Activated T-helper 9 cell treated with anti-CD3 and anti-CD28 coated beads, Interleukin-2, amount 50 U/mL, for 16 hours (primary cell): ENCODE data around the gene TRMT61A.
A peak's percentile ranks its signal among the peaks of the same experiment; 100 is the strongest.

ENCODE experiments used
- DNase-seq: peaks from one replicate; pipeline ENCODE4 v3.0.0-alpha.2; 2020; ENCODE audit warnings: low read depth

The TRMT61A gene

GRCh38 chr14:103548463-103549351 is 19.7 kb downstream of the TRMT61A start:
- no peak for DNase-seq

GRCh38 chr14:103549361-103550311 is 20.6 kb downstream of the TRMT61A start:
- DNase-seq: no peak

- no peak for DNase-seq
Observed at GRCh38 chr14:103550451-103551337, 21.7 kb downstream of the TRMT61A start.

GRCh38 chr14:103551338-103551762 is 22.4 kb downstream of the TRMT61A start:
- DNase-seq: no peak

GRCh38 chr14:103552011-103552845 is 23.2 kb downstream of the TRMT61A start:
- DNase-seq: no peak

GRCh38 chr14:103552846-103553210 is 23.8 kb downstream of the TRMT61A start:
- DNase-seq: no peak

- no peak for DNase-seq
Observed at GRCh38 chr14:103555559-103556337, 26.8 kb downstream of the TRMT61A start.

GRCh38 chr14:103556946-103557758 is 28.2 kb downstream of the TRMT61A start:
- DNase-seq: no peak

GRCh38 chr14:103558071-103558882 is 29.3 kb downstream of the TRMT61A start:
- no peak for DNase-seq

GRCh38 chr14:103559766-103560165 is 30.8 kb downstream of the TRMT61A start:
- DNase-seq: no peak

GRCh38 chr14:103560691-103561090 is 31.7 kb downstream of the TRMT61A start:
- DNase-seq: no peak

- no peak for DNase-seq
Observed at GRCh38 chr14:103561381-103562178, 32.6 kb downstream of the TRMT61A start.

- DNase-seq: no peak
Observed at GRCh38 chr14:103562179-103562428, 33.1 kb downstream of the TRMT61A start.

GRCh38 chr14:103562429-103563225 is 33.6 kb downstream of the TRMT61A start, which contains the start of the genes BAG5 and COA8:
Gene BAG5, minus strand, starts transcription at chr14:103562657. Its CDS starts 1,493 bp downstream, at chr14:103561164.
Gene COA8, plus strand, starts transcription at chr14:103562960. Its CDS starts 42 bp downstream, at chr14:103563002.
- peak; percentile 78 for DNase-seq

- peak; percentile 18 for DNase-seq
Observed at GRCh38 chr14:103563226-103563620, 34.2 kb downstream of the TRMT61A start.

GRCh38 chr14:103563844-103564505 is 35.0 kb downstream of the TRMT61A start:
- DNase-seq: no peak
